K562 (cell line): ENCODE data around the gene TANC1.

Experiments used
- CTCF ChIP-seq, 3 experiments: IDR thresholded peaks in 2 of 3; conservative IDR thresholded peaks in 1 of 3; 2 replicates each; pipeline ENCODE4 v1.5.1; 2011 to 2012; ENCODE audit warnings: low read length in 3 of 3, mild to moderate bottlenecking in 3 of 3, control low read depth in 2 of 3, improper control_type of control experiment in 1 of 3, inconsistent platforms in 1 of 3, low read depth in 1 of 3, mixed read lengths in 1 of 3, moderate library complexity in 1 of 3; ENCODE audit not compliant: insufficient read depth in 2 of 3
- FOXA1 ChIP-seq: fragments of 450-650 bp; IDR thresholded peaks from 2 replicates; pipeline ENCODE4 v1.6.1; 2016; ENCODE audit warnings: mild to moderate bottlenecking, borderline replicate concordance
- JUN ChIP-seq, 2 experiments: sonication (generic) in 1 of 2; formaldehyde crosslinking in 1 of 2; IDR thresholded peaks; 2 replicates each; pipeline versions ENCODE4 v1.6.1 to v1.8.0; 2012 to 2022; ENCODE audit warnings: borderline replicate concordance in 2 of 2, mild to moderate bottlenecking in 2 of 2, improper control_type of control experiment in 1 of 2, low read depth in 1 of 2, low read length in 1 of 2, missing genetic modification reagents in 1 of 2
- KAT2B ChIP-seq: IDR thresholded peaks from one replicate; pipeline ENCODE4 v1.6.1; 2012; ENCODE audit warnings: low read depth, mild to moderate bottlenecking, control low read depth, inconsistent platforms, low read length, moderate library complexity
- RBM22 ChIP-seq: fragments of 200-400 bp; formaldehyde crosslinking; IDR thresholded peaks from 2 replicates; pipeline ENCODE4 v1.6.1; 2018; ENCODE audit warnings: low read length, low read depth; ENCODE audit not compliant: poor library complexity, severe bottlenecking
- TARDBP ChIP-seq: fragments of 450-650 bp; IDR thresholded peaks from 2 replicates; pipeline ENCODE4 v1.6.1; 2016
- ZBTB17 ChIP-seq: fragments of 450-650 bp; formaldehyde crosslinking; IDR thresholded peaks from 2 replicates; pipeline ENCODE4 v1.4.0; 2020; ENCODE audit warnings: mild to moderate bottlenecking
- ZNF232 ChIP-seq: sonication (generic); formaldehyde crosslinking; IDR thresholded peaks from 2 replicates; pipeline ENCODE4 v1.8.0; 2022; ENCODE audit warnings: mild to moderate bottlenecking, missing genetic modification reagents
- ZNF318 ChIP-seq, 2 experiments: fragments of 450-650 bp; IDR thresholded peaks; 2 replicates each; pipeline ENCODE4 v1.6.1; 2016; ENCODE audit warnings: mild to moderate bottlenecking in 2 of 2, borderline replicate concordance in 1 of 2, low read depth in 1 of 2, moderate library complexity in 1 of 2
- ZNF444 ChIP-seq: fragments of 250-450 bp; sonication (Bioruptor Pico); IDR thresholded peaks from 2 replicates; pipeline ENCODE4 v1.4.0; 2020; ENCODE audit warnings: mild to moderate bottlenecking, moderate library complexity
- ZNF644 ChIP-seq: fragments of 200-800 bp; sonication (Bioruptor generic); IDR thresholded peaks from 2 replicates; pipeline ENCODE4 v1.6.1; 2016; ENCODE audit warnings: low read depth, missing genetic modification characterization, missing compliant biosample characterization
- TF ChIP-seq, protein P1 (sequence below): sonication (generic); formaldehyde crosslinking; IDR thresholded peaks from 2 replicates; pipeline ENCODE4 v1.8.0; 2022; ENCODE audit warnings: mild to moderate bottlenecking, missing genetic modification reagents

GRCh38 chr2:159160412-159160811 is 192.0 kb downstream of the TANC1 start:
- TF ChIP-seq CTCF (IDR thresholded peaks at IDR 0.05 in 2 of 3, conservative IDR thresholded peaks at IDR 0.05 in 1 of 3; ENCODE audit: insufficient read depth in 2 of 3, low read depth in 1 of 3, low read length in 3 of 3), result no peak
- no peak for TF ChIP-seq JUN (IDR thresholded peaks at IDR 0.05; ENCODE audit: borderline replicate concordance, low read depth, low read length)
- no peak for TF ChIP-seq JUN (CRISPR knock-in tag; IDR thresholded peaks at IDR 0.05; ENCODE audit: borderline replicate concordance)
- TF ChIP-seq, protein P1, sequence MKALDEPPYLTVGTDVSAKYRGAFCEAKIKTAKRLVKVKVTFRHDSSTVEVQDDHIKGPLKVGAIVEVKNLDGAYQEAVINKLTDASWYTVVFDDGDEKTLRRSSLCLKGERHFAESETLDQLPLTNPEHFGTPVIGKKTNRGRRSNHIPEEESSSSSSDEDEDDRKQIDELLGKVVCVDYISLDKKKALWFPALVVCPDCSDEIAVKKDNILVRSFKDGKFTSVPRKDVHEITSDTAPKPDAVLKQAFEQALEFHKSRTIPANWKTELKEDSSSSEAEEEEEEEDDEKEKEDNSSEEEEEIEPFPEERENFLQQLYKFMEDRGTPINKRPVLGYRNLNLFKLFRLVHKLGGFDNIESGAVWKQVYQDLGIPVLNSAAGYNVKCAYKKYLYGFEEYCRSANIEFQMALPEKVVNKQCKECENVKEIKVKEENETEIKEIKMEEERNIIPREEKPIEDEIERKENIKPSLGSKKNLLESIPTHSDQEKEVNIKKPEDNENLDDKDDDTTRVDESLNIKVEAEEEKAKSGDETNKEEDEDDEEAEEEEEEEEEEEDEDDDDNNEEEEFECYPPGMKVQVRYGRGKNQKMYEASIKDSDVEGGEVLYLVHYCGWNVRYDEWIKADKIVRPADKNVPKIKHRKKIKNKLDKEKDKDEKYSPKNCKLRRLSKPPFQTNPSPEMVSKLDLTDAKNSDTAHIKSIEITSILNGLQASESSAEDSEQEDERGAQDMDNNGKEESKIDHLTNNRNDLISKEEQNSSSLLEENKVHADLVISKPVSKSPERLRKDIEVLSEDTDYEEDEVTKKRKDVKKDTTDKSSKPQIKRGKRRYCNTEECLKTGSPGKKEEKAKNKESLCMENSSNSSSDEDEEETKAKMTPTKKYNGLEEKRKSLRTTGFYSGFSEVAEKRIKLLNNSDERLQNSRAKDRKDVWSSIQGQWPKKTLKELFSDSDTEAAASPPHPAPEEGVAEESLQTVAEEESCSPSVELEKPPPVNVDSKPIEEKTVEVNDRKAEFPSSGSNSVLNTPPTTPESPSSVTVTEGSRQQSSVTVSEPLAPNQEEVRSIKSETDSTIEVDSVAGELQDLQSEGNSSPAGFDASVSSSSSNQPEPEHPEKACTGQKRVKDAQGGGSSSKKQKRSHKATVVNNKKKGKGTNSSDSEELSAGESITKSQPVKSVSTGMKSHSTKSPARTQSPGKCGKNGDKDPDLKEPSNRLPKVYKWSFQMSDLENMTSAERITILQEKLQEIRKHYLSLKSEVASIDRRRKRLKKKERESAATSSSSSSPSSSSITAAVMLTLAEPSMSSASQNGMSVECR, result no peak
- TF ChIP-seq ZNF444 (CRISPR knock-in tag), result no peak
- no peak for TF ChIP-seq ZNF318 (IDR thresholded peaks at IDR 0.05; ENCODE audit: borderline replicate concordance in 1 of 2, low read depth in 1 of 2)
- TF ChIP-seq RBM22, result no peak
- TF ChIP-seq ZNF232, result no peak
- TF ChIP-seq FOXA1, result no peak
- TF ChIP-seq ZNF644, result no peak
- TF ChIP-seq ZBTB17 (CRISPR knock-in tag), result no peak
- no peak for TF ChIP-seq KAT2B
- TF ChIP-seq TARDBP, result no peak
